Esophagus squamous epithelium (tissue), 5 donors: ENCODE measurements around the gene PIK3R5. TPM values are rescaled to one million over a fixed set of nuclear protein-coding genes. Genes with fewer than 3 reads are reported as not detected.

Experiments used
- DNase-seq: peaks from one replicate; lab custom pipeline; 2025; lab: John Stamatoyannopoulos, UW
- H3K27ac ChIP-seq, 4 donors: fragments of 200-600 bp; sonication (generic); one replicate each; pipeline ENCODE4 v1.5.1; 2016 to 2019; ENCODE audit warnings: mild to moderate bottlenecking in 1 of 4
- H3K27me3 ChIP-seq, 4 donors: fragments of 200-600 bp; sonication (generic); 1 replicate in 3 of 4; 2 replicates in 1 of 4; pipeline versions ENCODE4 v1.5.1 to v1.6.0; 2017 to 2021; ENCODE audit warnings: antibody characterized with exemption in 1 of 4
- H3K36me3 ChIP-seq, 3 donors: fragments of 200-600 bp; sonication (generic); one replicate each; pipeline ENCODE4 v1.5.1; 2016 to 2019
- H3K4me1 ChIP-seq, 3 donors: fragments of 200-600 bp; sonication (generic); one replicate each; pipeline ENCODE4 v1.5.1; 2017 to 2019
- H3K4me3 ChIP-seq, 4 donors: fragments of 200-600 bp; sonication (generic); 1 replicate in 3 of 4; 2 replicates in 1 of 4; pipeline ENCODE4 v1.5.1; 2016 to 2019; ENCODE audit warnings: mild to moderate bottlenecking in 2 of 4, moderate library complexity in 1 of 4
- H3K9me3 ChIP-seq, 3 donors: fragments of 200-600 bp; sonication (generic); one replicate each; pipeline ENCODE4 v1.5.1; 2016 to 2019
- CTCF ChIP-seq, 6 experiments: fragments of 450-650 bp in 4 of 6; fragments of 200-600 bp in 2 of 6; sonication (generic) in 2 of 6; IDR thresholded peaks; one replicate each; pipeline ENCODE4 v1.5.1; 2016 to 2019; ENCODE audit warnings: antibody characterized with exemption in 6 of 6, mild to moderate bottlenecking in 4 of 6, moderate library complexity in 4 of 6
- POLR2A ChIP-seq, 4 donors: fragments of 450-650 bp; IDR thresholded peaks; one replicate each; pipeline ENCODE4 v1.6.1; 2017; ENCODE audit warnings: antibody characterized with exemption in 4 of 4, mild to moderate bottlenecking in 4 of 4, moderate library complexity in 3 of 4
- WGBS, 2 donors: methylation state at CpG; one replicate each; pipeline ENCODE4 v1.1.5; 2018; 5-methylcytosine and 5-hydroxymethylcytosine counted together
- intact Hi-C: fragments of 100-400 bp; cut with DNase I; formaldehyde crosslinking; loops from one replicate; pipeline ENCODE4 v1.15.0; 2022
- total RNA-seq, 4 donors: library from RNA; depleted of rRNA; stranded (reverse); fragments of >200 nt; gene quantifications; one replicate each; pipeline ENCODE4 v1.1.0, GENCODE V29; 2016
- donor health status: DM: yes; HTN: yes; CAD: no.

Gene PIK3R5
- total RNA-seq, 4 donors from 2014 or later, result 1.8 to 8.8 (median 3.1) TPM

GRCh38 chr17:8877984-8878383 lies 87.5 kb downstream of the PIK3R5 start:
- H3K27me3 ChIP-seq, result peaks cover 0 to 34% (median 0%) of the 10 kb centered on the region in 4 donors
- H3K27ac ChIP-seq, result no peak overlapping the region
- intact Hi-C loops, result no loop called here
- no peak overlapping the region for H3K4me3 ChIP-seq
- H3K36me3 ChIP-seq, result no peaks in the 10 kb centered on the region
- H3K9me3 ChIP-seq, result no peaks in the 10 kb centered on the region
- H3K4me1 ChIP-seq, result peaks cover 0 to 10% (median 0%) of the 10 kb centered on the region in 3 donors
- TF ChIP-seq CTCF (IDR thresholded peaks at IDR 0.05) (no peak), POLR2A (IDR thresholded peaks at IDR 0.05) (no peak)
- DNase-seq, result no peak
- WGBS, 2 donors, result 47 to 55% methylated on average over 2 to 4 of the region's 4 CpGs

GRCh38 chr17:8875957-8876356 lies 89.5 kb downstream of the PIK3R5 start:
- no peak for DNase-seq
- H3K27me3 ChIP-seq, result peaks cover 0 to 46% (median 0%) of the 10 kb centered on the region in 4 donors
- no peak overlapping the region for H3K4me3 ChIP-seq
- peaks cover 0 to 13% (median 0%) of the 10 kb centered on the region in 3 donors for H3K4me1 ChIP-seq
- no peaks in the 10 kb centered on the region for H3K9me3 ChIP-seq
- no peak overlapping the region for H3K27ac ChIP-seq
- TF ChIP-seq CTCF (IDR thresholded peaks at IDR 0.05), result no peak
- intact Hi-C loops, result no loop called here
- WGBS, 2 donors, result 69 to 82% methylated on average over 3 to 5 of the region's 5 CpGs
- no peaks in the 10 kb centered on the region for H3K36me3 ChIP-seq

GRCh38 chr17:8875436-8875835 lies 90.1 kb downstream of the PIK3R5 start:
- DNase-seq, result no peak
- H3K27me3 ChIP-seq, result peaks cover 0 to 47% (median 0%) of the 10 kb centered on the region in 4 donors
- intact Hi-C loops, result no loop called here
- H3K36me3 ChIP-seq, result no peaks in the 10 kb centered on the region
- no peak overlapping the region for H3K27ac ChIP-seq
- no peaks in the 10 kb centered on the region for H3K9me3 ChIP-seq
- no peak overlapping the region for H3K4me3 ChIP-seq
- 76 to 89% methylated on average over 5 to 9 of the region's 12 CpGs for WGBS, 2 donors
- H3K4me1 ChIP-seq, result peaks cover 0 to 13% (median 0%) of the 10 kb centered on the region in 3 donors
- no peak for TF ChIP-seq POLR2A (IDR thresholded peaks at IDR 0.05)
- no peak for TF ChIP-seq CTCF (IDR thresholded peaks at IDR 0.05)

DNA sequence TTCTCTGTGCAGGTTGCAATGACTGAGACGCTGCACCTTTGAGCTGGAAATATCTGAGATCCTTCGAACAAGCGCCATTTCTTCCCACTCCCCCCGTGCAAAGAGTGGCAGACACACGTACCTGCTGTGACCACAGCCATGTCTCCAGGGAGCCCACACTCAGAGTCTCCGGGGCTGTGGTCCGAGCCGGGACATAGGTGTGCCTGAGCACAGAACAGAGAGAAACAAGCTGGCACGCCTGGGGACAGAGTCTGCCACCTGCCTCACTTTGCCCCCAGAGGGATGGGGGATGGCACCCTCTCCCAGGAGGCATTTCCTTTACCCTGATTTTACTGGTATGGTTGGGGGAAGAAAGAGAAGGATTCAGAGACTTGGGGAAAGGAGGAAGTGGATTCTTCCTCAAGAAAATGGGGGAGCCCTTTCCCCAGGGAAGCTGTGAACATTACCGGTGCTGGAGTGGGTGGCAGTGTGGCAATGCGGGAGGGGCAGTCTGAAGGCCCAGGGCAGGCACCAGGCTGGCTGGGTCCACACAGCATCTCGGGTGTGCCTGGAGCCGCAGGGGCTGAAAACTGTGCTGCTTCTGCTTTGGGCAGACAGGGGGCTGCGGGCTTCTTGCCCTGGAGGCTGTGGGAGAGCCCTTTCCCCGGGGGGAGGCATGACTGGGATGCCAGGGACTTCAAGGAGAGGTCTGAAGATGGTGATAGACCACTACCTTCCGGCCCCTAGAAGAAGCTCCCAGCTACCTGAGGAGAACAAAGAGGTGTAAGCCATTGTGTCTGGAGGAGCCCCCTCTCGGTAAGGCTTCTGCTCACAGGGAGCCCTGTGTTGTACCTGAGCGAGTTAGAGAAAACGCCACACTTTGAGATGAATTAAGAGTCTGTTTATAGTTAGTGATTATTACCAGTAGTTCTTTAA lies 91.4 kb downstream of the PIK3R5 start:
- TF ChIP-seq POLR2A (IDR thresholded peaks at IDR 0.05), result no peak
- TF ChIP-seq CTCF (IDR thresholded peaks at IDR 0.05), result no peak
- no peaks in the 10 kb centered on the region for H3K36me3 ChIP-seq
- 47 to 66% methylated on average over 11 to 13 of the region's 19 CpGs for WGBS, 2 donors
- no peak overlapping the region for H3K4me3 ChIP-seq
- intact Hi-C loops, result no loop called here
- no peak overlapping the region for H3K27ac ChIP-seq
- peaks cover 0 to 13% (median 0%) of the 10 kb centered on the region in 3 donors for H3K4me1 ChIP-seq
- no peak for DNase-seq
- peaks cover 0 to 47% (median 0%) of the 10 kb centered on the region in 4 donors for H3K27me3 ChIP-seq
- no peaks in the 10 kb centered on the region for H3K9me3 ChIP-seq
